Thyroid gland (tissue), 4 donors: Measurements from ENCODE around the gene HK1. TPM values are rescaled to one million over a fixed set of nuclear protein-coding genes. Genes with fewer than 3 reads are reported as not detected.

ENCODE experiments used
- DNase-seq, 2 donors: peaks; one replicate each; pipeline ENCODE4 v3.0.0-alpha.2; 2019
- H3K27ac ChIP-seq, 3 donors: fragments of 200-600 bp; sonication (generic); 1 replicate in 2 of 3; 2 replicates in 1 of 3; pipeline ENCODE4 v1.5.1; 2016 to 2019; ENCODE audit warnings: mild to moderate bottlenecking in 1 of 3, moderate library complexity in 1 of 3
- H3K27me3 ChIP-seq: fragments of 200-600 bp; sonication (generic); one replicate; pipeline ENCODE4 v1.5.1; 2019
- H3K36me3 ChIP-seq, 2 donors: fragments of 200-600 bp; sonication (generic); one replicate each; pipeline ENCODE4 v1.5.1; 2016 to 2019
- H3K4me1 ChIP-seq, 2 donors: fragments of 200-600 bp; sonication (generic); one replicate each; pipeline ENCODE4 v1.5.1; 2017 to 2019
- H3K4me3 ChIP-seq, 3 donors: fragments of 200-600 bp; sonication (generic); replicated peaks in 1 of 3; 1 replicate in 2 of 3; 2 replicates in 1 of 3; pipeline ENCODE4 v1.5.1; 2016; ENCODE audit warnings: mild to moderate bottlenecking in 1 of 3
- H3K9me3 ChIP-seq: fragments of 200-600 bp; sonication (generic); one replicate; pipeline ENCODE4 v1.5.1; 2017
- POLR2A ChIP-seq, 2 donors: fragments of 450-650 bp; IDR thresholded peaks; one replicate each; pipeline ENCODE4 v1.6.1; 2017; ENCODE audit warnings: antibody characterized with exemption in 2 of 2, mild to moderate bottlenecking in 2 of 2, moderate library complexity in 1 of 2
- WGBS, 2 donors: methylation state at CpG; one replicate each; pipeline ENCODE4 v1.1.5; 2017; 5-methylcytosine and 5-hydroxymethylcytosine counted together
- intact Hi-C: fragments of 100-400 bp; cut with DNase I; formaldehyde crosslinking; loops from one replicate; pipeline ENCODE4 v1.15.1; 2023
- total RNA-seq, 4 donors: library from RNA; depleted of rRNA; stranded (reverse); fragments of >200 nt; gene quantifications; one replicate each; pipeline ENCODE4 v1.2.3, GENCODE V29; 2016
- TF ChIP-seq, protein P1 (sequence below), 6 experiments: fragments of 200-600 bp in 3 of 6; fragments of 450-650 bp in 3 of 6; sonication (generic) in 3 of 6; IDR thresholded peaks; one replicate each; pipeline ENCODE4 v1.5.1; 2016 to 2019; ENCODE audit warnings: antibody characterized with exemption in 6 of 6, mild to moderate bottlenecking in 2 of 6, inconsistent platforms in 1 of 6, moderate library complexity in 1 of 6

Gene HK1
- total RNA-seq, 4 donors from 2014 or later = 106 to 231 (median 189) TPM

DNA sequence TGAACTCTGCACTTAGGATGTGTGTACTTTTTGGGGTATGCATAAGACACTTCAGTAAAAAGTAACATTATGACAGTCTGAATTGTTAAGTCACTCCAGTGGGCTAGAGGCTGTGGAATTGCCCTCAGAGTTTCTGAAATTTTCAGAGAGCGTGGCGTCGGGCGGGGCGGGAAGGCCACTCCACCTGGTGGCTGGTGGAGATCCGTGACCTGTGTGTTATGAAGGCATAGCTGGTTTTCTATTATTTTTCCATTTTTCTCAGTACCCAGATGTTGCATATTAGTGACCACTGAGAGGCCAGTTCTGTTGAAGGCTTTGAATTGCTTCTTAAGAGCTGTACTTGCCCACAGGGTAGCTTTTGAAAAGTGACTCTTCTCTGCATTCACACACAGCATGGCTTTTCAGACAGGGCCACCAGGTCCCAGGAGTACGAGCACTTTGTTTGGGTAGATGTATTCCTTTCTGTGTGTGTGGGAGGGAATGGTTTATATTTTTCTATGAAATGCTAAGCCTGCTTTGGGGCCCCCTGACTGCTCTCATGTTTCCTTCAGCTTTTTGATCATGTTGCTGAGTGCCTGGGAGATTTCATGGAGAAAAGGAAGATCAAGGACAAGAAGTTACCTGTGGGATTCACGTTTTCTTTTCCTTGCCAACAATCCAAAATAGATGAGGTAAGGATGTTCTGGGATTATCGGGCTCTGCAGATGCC, 86.1 kb downstream of the HK1 start:
- Histone ChIP-seq H3K27ac (peak overlapping the region in 1 of 3 donors; percentile 87), H3K27me3 (no peaks in the 10 kb centered on the region), H3K4me1 (peaks cover 41 to 51% of the 10 kb centered on the region in 2 donors), H3K9me3 (no peaks in the 10 kb centered on the region), H3K36me3 (peaks cover 30 to 32% of the 10 kb centered on the region in 2 donors), H3K4me3 (no peak overlapping the region)
- WGBS, 2 donors = 92 to 94% methylated on average over 9 of the region's 9 CpGs
- intact Hi-C loops = no loop called here
- DNase-seq = no peak
- TF ChIP-seq, protein P1, sequence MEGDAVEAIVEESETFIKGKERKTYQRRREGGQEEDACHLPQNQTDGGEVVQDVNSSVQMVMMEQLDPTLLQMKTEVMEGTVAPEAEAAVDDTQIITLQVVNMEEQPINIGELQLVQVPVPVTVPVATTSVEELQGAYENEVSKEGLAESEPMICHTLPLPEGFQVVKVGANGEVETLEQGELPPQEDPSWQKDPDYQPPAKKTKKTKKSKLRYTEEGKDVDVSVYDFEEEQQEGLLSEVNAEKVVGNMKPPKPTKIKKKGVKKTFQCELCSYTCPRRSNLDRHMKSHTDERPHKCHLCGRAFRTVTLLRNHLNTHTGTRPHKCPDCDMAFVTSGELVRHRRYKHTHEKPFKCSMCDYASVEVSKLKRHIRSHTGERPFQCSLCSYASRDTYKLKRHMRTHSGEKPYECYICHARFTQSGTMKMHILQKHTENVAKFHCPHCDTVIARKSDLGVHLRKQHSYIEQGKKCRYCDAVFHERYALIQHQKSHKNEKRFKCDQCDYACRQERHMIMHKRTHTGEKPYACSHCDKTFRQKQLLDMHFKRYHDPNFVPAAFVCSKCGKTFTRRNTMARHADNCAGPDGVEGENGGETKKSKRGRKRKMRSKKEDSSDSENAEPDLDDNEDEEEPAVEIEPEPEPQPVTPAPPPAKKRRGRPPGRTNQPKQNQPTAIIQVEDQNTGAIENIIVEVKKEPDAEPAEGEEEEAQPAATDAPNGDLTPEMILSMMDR (IDR thresholded peaks at IDR 0.05) = no peak
- no peak for TF ChIP-seq POLR2A (IDR thresholded peaks at IDR 0.05)

DNA sequence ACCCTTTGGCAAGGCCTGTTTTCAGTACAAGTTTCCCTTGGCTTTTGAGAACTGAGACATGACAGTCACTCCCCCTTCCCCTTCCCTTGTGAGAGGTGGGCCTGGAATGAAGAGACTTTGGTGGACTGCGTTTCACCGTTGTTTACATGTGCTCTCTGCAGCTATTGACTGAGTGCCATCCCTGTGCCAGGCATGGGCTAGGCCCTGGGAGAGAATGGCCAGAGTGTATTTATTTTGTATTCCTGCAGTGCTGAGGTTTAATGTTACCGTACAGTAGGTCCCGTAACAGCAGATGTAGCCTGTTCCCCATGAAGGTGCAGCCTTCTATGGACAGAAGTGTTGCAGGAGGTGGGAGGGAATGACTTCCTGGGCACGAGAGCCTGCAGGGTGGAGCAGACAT, 88.4 kb downstream of the HK1 start:
- Histone ChIP-seq H3K4me3 (no peak overlapping the region), H3K4me1 (peaks cover 19 to 28% of the 10 kb centered on the region in 2 donors), H3K27ac (peak overlapping the region in 2 of 3 donors; percentile 28 to 55)

DNA sequence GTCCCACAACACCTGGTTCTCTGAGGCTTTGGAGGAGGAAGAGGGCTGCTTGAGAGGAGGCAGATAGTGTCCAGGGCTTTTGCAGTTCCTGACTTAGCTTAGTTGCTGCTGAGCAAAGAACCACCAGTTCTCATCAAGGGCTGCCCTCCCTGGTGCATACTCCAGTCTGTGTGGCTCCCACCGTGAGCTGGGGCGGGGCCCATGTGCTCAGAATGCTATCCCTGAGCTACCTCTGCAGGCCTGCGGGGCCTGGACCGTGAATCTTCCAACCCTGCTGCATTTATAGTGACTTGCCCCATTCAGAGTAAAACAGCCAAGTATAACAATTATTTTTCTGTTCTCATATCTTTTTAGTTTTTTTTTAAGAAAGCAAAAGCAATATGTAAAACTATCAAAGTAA, 89.2 kb downstream of the HK1 start:
- Histone ChIP-seq H3K4me1 (peaks cover 12 to 20% of the 10 kb centered on the region in 2 donors), H3K4me3 (no peak overlapping the region), H3K36me3 (peaks cover 40 to 51% of the 10 kb centered on the region in 2 donors), H3K27ac (peak overlapping the region in 2 of 3 donors; percentile 28 to 55), H3K27me3 (no peaks in the 10 kb centered on the region), H3K9me3 (no peaks in the 10 kb centered on the region)
- DNase-seq = no peak
- intact Hi-C loops = no loop called here
- WGBS, 2 donors = 79 to 85% methylated on average over 4 of the region's 4 CpGs
- TF ChIP-seq POLR2A (IDR thresholded peaks at IDR 0.05) = no peak
- TF ChIP-seq, protein P1 (IDR thresholded peaks at IDR 0.05) = no peak

More for the DNA sequence above, 88.4 kb downstream of the HK1 start:
- TF ChIP-seq, protein P1 (IDR thresholded peaks at IDR 0.05) = no peak
- TF ChIP-seq POLR2A (IDR thresholded peaks at IDR 0.05) = no peak
- no peak for DNase-seq
- intact Hi-C loops = no loop called here
- Histone ChIP-seq H3K27me3 (no peaks in the 10 kb centered on the region), H3K9me3 (no peaks in the 10 kb centered on the region), H3K36me3 (peaks cover 40 to 51% of the 10 kb centered on the region in 2 donors)
- WGBS, 2 donors = 91 to 95% methylated on average over 4 to 5 of the region's 5 CpGs

DNA sequence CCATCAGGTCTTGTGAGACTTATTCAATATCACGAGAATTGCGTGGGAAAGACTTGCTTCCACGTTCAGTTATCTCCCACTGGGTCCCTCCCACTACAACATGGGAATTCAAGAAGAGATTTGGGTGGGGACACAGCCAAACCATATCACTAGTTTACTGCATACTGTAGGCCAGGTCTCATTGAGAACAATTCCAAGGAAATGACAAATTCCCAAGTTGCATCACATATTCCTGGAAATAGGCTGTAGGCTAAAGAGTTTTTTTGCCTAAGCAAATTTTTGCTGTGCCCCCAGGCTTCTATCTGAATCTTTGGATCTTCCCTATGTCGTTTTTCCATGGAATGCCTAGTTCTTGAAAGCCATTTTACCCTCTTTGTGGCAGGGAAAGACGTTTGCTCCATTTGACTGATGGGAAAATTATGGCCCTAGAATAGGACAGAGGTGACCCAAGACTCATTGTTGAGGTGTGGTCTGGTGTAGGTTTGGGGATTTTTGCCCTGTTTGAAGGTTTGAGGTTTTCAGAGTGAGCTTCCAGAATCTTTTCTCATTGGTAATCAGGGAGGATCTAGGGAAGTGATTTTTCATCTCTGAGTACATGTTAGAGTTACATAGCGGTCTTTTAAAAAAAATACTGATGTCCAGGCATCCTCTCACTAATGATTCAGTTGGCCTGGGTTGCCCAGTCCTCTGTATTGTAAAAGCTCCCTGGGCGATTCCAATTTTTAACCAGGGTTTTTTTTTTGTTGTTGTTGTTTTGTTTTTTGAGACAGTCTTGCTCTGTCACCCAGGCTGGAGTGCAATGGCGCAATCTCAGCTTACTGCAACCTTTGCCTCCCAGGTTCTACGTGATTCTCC, 94.1 kb downstream of the HK1 start:
- Histone ChIP-seq H3K36me3 (peaks cover 24 to 34% of the 10 kb centered on the region in 2 donors), H3K4me3 (no peak overlapping the region), H3K27ac (peak overlapping the region in 1 of 3 donors; percentile 88), H3K4me1 (peaks cover 29 to 43% of the 10 kb centered on the region in 2 donors), H3K9me3 (no peaks in the 10 kb centered on the region), H3K27me3 (no peaks in the 10 kb centered on the region)
- intact Hi-C loops = no loop called here
- DNase-seq = no peak
- TF ChIP-seq POLR2A (IDR thresholded peaks at IDR 0.05) = no peak
- TF ChIP-seq, protein P1 (IDR thresholded peaks at IDR 0.05) = no peak
- WGBS, 2 donors = 89 to 90% methylated on average over 9 of the region's 9 CpGs
